NOMO-1 treated with dmso at 0.1 percent for 144 hours (cell line): ENCODE results near the gene SLC39A3.

Source experiments
- DNase-seq: peaks from one replicate; lab custom pipeline; 2025; ENCODE audit not compliant: unreplicated experiment; lab: John Stamatoyannopoulos, UW

SLC39A3 gene

GRCh38 chr19:2769218-2769617 lies 29.4 kb upstream of the SLC39A3 start:
- DNase-seq, result no peak

GRCh38 chr19:2768365-2769132 lies 28.7 kb upstream of the SLC39A3 start:
- DNase-seq, result no peak

- no peak for DNase-seq
Observed at GRCh38 chr19:2767688-2768087, 27.9 kb upstream of the SLC39A3 start.

GRCh38 chr19:2766594-2767372 lies 27.0 kb upstream of the SLC39A3 start:
- no peak for DNase-seq

- DNase-seq, result no peak
Observed at GRCh38 chr19:2765376-2765775, 25.6 kb upstream of the SLC39A3 start.

GRCh38 chr19:2764945-2765344 lies 25.1 kb upstream of the SLC39A3 start:
- no peak for DNase-seq

GRCh38 chr19:2763687-2764086 lies 23.9 kb upstream of the SLC39A3 start:
- DNase-seq, result no peak

GRCh38 chr19:2762783-2763496 lies 23.1 kb upstream of the SLC39A3 start:
- DNase-seq, result no peak

- DNase-seq, result no peak
Observed at GRCh38 chr19:2761876-2762782, 22.3 kb upstream of the SLC39A3 start.

GRCh38 chr19:2761309-2761677 lies 21.5 kb upstream of the SLC39A3 start:
- DNase-seq, result no peak

- DNase-seq, result no peak
Observed at GRCh38 chr19:2759965-2760364, 20.1 kb upstream of the SLC39A3 start.

GRCh38 chr19:2759362-2759761 lies 19.5 kb upstream of the SLC39A3 start:
- no peak for DNase-seq

- DNase-seq, result no peak
Observed at GRCh38 chr19:2758601-2759313, 18.9 kb upstream of the SLC39A3 start.

GRCh38 chr19:2756921-2757881 lies 17.4 kb upstream of the SLC39A3 start:
- DNase-seq, result no peak

- DNase-seq, result no peak
Observed at GRCh38 chr19:2756477-2756876, 16.7 kb upstream of the SLC39A3 start.

- no peak for DNase-seq
Observed at GRCh38 chr19:2755811-2756210, 16.0 kb upstream of the SLC39A3 start.

GRCh38 chr19:2755448-2755705 lies 15.6 kb upstream of the SLC39A3 start:
- no peak for DNase-seq

- DNase-seq, result no peak
Observed at GRCh38 chr19:2754659-2755447, 15.0 kb upstream of the SLC39A3 start.

- no peak for DNase-seq
Observed at GRCh38 chr19:2751438-2751830, 11.6 kb upstream of the SLC39A3 start.
